HG03159 (cell line): ENCODE data around the gene ATF3.

Source experiments
- ATAC-seq: cut with Tn5 transposase; IDR thresholded peaks from one replicate; pipeline ENCODE4 v1.9.1; 2021; ENCODE audit warnings: mild to moderate bottlenecking, moderate library complexity; ENCODE audit not compliant: unreplicated experiment

Gene ATF3

DNA sequence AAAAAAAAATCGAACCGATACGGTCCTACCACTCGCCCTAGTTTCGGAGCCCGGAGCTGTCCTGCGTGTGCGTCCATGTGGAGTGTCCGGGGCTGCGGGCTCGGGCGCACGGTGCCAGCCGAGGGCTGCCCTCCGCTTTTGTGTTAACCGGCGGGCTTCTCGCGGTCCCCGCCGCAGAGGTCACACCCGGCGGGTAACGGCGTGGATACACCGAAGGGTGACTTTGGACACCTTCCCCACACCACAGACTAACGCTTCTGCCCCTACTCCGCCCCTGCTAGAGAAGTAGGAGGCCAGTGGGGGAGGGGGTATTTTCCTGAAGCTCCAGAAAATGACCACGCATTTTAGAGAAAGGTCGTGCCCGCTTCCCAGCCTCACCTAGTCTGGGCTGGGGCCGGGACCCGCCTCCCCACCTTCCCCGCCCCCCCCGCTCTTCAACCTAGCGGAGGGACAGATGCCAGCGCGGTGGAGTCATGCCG lies 609 bp upstream of the ATF3 start:
- ATAC-seq: no peak

DNA sequence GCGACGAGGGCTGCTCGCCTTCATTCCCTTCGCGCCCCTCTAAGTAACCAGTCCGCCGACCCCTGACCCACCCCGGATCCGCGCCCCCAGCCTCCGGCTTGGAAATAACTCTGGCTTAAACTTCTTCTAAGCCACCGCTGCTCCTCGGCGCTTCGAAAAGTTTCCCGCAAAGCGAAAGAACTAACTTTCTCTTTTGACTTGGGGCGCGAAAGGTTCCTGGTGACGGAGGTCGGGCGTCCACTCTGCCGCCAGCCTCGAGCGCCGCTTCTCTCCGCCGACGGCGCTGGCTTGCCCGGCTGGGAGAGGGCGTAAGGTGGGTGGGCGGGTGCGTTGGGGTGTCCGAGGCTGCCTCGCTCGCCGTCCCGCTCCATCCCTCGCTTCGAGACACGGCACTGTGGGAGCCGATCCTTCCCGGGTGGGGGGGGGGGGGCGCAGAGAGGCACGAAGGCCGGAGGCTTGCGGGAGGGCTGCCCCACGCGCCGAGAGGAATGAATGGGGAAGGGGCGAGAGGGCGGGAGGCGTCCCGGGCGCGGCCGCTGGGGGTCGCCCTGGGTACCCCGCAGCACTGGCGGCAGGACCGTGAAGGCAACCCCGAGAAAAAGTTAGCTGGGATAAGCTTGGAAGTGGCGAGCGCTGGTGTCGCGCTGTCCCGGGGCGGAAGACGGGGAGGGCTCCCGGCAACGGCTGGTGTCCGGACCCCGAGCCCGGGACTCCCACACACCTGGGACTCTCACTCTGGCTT lies 569 bp downstream of the ATF3 start:
- peak; percentile 17 for ATAC-seq

DNA sequence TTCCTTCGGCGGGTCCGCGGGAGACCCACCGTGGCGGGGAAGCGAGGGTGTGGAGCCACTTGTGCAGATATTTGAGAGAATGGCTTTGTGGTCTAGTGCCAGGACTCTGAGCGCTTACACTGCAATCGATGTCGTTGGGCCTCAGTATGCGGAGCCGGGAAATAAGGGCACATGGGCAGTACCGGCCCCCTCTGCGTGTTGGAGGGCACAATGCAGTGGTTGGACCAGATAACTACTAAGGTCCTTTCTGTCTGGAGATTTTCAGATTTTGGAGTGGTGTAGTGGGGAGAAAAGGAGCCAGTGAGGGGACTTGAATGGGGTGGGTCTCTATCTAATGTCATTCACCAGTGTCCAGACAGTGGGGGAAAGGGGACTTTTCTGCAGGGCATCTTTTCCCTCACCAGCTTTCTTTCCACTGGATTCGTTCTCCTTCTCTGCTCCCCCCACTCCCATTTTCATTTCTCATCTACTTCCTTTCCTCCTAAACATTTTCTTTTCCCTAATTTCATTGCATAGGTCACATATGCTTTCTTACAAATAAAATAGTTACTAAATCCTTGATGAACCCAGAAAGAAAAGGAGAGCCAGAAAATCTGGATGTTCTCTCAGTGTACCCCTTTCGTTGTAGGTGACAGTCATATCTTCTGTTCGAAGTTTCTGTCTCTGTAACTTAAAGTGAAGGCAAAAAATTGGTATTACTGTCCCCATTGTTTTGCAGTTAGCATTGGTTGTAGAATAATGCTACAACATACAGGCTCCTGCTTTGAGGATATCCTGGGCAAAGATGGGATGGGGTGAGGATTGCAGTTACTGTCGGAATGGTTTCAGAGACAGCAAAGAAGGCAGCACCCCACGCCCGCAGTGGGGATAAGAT lies 1.4 kb downstream of the ATF3 start:
- no peak for ATAC-seq

DNA sequence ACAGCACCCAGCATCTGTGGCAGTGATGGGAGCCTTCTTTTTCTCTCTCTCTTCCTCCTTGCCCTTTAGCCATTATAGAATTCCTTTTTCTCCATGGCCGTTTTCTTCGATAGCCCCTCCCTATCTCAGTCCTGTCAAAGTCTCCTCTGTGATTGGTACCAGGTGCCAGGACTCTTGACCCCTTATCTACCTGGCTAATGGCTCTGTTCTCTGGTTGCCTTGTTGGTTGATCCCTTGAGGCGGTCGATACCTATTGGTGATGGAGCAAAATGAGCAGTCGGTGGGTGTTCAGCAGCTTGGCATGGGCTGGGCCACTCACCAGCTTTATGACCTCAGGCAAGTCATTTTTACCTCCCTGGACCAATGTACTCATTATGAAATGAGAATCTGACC lies 2.0 kb downstream of the ATF3 start:
- no peak for ATAC-seq

DNA sequence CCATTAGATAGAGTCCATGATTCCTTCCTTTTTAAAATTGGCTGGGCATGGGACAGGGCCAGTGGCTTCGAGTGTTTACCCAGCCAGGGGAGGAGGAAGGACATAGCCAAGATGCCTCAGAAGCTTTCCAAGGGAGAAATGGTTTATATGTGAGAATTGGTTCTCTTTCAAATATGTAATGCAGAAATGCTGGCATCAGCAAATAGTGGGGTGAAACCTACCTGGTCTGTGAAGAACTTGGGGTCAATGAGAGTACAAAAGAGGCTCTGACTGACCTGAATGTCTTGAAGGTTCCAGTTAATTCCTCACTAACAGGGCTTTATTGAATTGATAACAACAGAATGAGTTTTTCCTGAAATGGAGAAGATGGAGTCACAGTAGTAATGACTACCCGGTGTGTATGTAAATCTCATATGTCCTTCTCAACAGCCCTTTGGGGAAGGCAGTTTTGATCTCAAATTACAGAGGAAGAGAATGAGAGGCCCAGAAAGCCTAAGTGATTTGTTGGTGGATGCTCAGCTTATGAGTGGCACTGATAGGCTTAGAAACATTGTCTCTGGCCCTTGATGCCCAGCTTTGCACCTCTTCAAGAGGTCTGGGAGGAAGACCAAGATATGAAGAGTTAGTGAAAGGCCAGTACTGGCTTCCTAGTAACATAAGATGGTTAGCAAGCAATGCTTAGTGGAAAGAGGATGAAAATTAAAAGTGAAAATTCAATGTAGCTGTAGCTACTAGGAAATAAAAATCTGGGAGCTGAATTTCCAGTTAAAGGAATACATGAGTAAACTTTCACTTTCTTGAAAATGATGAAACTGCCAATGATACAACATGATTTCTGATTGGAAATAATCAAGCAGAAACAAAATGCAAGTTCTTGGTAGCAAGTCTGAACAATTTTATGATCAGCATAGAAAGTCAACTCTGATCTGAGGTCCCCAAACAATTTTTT lies 2.7 kb downstream of the ATF3 start:
- ATAC-seq: no peak

DNA sequence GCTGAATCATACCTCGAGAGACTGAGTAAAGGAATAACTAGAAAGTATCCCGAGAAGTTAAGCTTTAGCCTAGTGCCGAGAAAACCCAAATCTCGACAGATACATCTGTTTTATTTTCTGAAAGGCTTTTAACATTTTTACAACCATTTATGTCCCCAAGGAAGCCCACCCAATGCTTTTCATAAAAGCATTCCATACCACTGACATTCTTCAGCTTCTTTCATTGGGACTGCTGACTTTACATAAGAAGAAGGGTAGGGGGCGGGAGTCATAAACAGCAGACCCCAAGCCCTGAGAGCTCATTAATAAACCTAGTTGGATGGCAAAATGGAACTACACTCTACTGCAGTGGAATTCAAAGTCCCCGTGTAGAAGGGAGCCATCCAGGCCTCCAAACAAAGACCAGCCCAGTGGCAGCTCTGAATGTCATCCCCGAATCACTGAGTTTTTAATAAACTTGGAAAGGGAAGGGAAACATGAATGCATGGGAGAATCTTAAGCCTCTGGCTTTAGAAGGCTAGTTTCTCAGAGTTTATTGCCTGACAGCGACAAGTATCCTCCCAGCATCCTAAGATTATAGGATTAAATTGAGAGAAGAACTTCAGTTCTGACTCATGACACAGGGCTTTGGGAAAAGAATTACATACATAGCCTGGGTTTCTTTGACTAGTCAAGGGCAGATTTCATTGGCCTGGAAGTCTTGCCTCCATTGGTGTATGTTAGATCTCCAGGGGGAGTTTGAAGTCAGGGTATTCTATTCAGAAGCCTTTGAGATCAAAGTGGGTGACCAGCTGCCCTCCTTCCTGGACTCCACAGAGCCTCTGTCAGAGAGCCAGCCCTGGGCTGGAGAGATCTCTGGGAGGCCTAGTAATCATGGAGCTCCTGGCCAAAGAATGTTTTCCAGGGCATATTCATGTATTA lies 3.7 kb downstream of the ATF3 start:
- ATAC-seq: no peak

DNA sequence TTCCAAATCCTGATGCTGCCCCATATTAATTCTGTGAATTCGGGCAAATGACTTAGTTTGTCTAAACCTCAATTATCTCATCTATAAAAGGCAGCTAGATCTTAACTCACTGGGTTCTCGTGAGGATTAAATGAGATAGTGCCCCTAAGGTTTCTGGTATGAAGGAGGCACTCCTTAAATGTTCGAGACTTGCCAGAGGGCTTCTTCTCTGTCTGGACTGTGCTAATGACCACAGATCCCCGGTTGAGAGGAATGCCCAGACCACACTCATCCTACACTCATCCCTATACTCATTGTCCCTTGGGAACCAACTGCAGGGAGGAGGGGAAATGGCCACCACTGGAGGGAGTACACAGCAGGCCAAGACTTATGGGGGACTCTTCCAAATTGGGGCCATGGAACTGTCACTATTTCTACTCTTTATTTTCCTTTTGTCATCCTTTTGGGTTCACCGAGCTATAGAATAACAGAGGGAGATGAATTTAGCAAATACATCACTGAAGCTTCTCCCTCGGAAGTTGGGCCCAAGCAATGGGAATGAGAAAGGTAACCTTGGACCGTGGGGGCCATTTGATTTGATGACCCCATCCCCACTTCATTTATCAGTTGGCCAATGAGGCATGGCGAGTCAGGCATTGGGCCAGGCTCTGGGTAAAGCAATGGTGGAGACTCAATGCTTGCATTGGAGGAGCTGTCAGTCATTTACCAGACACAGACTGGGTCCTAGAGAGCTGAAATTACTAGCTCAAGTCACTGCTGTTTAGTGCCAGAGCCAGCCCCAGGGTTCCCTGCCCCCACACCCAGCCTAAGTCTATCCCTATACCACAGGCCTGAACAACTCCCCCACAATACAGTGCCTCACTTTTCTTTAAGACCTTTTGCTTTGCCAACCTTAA lies 5.1 kb downstream of the ATF3 start:
- no peak for ATAC-seq

DNA sequence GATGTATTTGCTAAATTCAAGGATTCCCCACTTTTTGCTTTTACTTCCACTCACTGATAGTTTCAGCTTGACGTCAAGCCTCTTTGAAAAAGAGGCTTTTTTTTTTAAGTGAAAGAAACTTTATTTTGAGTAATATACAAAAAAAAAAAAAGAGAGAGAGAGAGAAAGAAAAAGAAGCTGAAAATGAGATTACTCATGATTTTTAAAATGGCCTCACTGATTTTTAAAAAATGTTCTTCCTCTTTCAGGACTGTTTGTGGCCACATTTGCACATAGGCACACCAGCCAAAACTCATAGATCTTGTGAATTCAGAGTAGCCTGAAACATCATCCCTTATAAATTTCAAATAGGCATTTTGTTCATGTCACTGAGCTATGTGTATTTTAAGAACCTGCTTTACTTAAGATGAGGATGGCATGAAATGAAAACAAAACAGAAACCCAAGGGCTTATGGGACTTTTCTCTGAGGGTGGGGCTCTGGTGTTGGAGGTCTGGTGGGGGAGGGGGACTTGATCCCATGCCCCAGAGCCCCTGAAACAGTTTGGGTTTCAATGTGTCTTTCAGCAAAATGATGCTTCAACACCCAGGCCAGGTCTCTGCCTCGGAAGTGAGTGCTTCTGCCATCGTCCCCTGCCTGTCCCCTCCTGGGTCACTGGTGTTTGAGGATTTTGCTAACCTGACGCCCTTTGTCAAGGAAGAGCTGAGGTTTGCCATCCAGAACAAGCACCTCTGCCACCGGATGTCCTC lies 6.1 kb downstream of the ATF3 start:
- no peak for ATAC-seq

DNA sequence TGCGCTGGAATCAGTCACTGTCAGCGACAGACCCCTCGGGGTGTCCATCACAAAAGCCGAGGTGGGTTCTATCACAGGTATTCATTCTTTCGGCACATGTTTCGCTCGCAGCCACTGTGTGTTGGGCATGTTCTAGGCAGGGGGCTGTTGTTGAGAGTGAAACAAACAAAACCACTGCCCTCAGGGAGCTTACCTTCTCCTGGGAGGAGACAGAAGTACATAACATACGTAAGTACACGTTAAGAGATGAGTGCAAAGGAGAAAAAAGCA lies 6.6 kb downstream of the ATF3 start:
- ATAC-seq: no peak

DNA sequence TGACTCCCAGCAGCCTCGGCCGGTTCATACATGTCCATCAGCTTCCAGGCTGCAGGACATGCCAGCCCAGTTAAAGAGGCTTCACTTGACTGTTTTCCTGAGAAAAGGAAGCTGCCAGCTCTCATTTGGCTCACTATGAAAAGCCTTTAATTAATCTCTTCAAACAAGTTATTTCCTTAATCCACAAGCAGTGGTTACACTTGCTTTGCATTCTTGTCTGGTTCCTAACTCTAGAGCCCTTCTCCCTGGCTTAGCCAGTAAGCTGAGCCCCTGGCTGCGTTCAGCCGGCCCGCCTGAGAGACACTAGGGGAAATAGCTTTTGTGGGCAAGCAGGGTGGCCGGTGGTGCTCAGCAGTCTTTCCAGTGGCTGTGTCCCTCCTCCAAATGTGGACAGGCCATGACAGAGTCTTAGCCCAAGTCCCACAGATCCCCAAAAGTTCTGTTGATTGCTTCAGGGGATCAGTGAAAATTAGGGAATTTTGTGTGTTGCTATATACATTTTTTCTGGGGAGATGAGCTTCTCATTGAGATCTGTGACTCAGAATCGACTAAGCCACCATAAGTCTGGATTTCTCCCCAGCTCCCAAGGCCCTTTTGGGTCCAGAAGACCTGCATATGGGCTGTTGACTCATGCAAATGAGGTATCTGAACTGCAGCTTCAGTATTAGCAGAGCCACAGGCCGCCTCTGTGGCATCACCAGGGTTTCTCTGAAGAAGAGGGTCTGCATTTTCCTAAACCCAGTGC lies 10.1 kb downstream of the ATF3 start:
- no peak for ATAC-seq

DNA sequence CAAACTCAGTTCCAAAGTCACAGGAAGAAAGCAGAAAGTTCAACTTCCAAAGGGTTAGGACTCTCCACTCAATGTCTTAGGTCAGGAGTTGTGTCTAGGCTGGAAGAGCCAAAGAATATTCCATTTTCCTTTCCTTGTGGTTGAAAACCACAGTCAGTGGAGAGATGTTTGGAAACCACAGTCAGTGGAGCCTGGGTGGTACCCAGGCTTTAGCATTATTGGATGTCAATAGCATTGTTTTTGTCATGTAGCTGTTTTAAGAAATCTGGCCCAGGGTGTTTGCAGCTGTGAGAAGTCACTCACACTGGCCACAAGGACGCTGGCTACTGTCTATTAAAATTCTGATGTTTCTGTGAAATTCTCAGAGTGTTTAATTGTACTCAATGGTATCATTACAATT lies 11.7 kb downstream of the ATF3 start:
- no peak for ATAC-seq

DNA sequence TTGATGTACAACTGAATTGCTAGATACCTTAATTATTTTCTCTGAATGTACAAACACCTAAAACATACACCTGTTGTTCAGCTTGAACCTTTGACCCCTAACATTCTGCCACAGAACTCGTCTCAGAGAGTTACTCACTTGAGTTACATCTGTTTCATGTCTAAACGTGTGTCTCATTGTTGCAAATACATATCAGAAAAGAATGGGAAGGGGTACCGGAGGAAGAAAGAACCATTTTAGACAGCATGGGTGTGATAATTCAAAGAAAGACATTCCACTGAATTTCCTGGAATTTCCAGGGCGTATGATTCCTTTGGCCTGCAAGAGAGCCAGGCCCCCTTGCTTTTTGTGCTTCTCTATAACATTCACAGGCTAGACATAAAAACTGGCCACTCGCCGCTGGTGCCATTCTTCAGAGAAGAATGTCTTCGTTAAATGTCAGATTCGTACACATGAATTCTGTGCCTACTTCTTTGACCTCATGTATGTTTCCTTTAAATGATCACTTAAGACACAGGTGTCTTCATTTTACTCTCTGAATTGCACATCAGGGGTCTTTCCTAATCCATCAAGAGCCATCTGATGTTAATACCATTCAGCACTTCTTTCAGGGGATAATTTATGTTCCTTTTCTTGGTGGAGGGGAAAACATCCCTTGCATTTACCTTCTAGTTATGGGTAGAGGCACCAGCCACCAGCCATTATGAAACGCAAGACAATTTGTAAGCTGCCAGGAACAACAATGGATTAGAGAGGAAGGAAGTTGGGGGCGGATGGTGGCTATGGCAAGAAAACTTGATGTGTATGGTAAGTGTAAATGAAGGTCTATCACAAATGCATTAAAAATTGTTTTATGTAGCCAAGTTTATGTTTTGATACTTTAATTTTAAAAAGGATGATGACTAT lies 12.7 kb downstream of the ATF3 start:
- ATAC-seq: no peak

DNA sequence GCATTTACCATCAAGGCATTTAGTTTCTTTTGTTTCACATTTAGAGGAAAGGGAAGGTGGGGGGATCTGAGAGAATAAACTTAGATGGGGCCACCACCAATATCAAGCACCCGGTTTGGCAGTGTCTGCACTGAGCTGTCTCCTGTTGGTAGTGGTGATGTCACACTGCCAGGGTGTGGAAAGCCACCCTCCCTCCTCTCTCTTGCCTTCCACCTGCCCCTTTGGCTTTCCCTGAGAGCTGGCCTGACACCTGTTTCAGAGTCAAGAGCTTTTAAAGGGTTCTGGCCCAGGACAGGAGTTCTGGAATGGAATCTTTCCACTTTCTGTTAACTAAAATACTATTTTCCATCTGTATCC lies 13.4 kb downstream of the ATF3 start:
- no peak for ATAC-seq

DNA sequence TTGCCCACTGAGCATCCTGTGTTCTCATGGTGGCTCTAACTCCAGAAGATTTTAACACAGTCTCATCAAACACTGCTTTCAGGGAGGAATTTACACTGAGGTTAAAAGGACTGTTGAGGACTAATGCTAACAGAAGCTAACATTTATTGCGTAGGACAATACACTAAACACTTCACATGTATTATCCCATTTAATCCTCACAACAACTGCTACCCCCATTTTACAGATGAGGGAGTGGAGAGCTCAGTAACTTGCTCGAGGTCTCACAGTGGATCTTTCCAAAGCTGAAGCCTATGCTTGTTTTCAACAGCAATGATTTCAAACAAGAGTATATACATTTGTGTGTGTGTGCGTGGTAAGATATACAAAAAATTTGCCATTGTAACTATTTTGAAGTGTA lies 13.9 kb downstream of the ATF3 start:
- ATAC-seq: no peak

DNA sequence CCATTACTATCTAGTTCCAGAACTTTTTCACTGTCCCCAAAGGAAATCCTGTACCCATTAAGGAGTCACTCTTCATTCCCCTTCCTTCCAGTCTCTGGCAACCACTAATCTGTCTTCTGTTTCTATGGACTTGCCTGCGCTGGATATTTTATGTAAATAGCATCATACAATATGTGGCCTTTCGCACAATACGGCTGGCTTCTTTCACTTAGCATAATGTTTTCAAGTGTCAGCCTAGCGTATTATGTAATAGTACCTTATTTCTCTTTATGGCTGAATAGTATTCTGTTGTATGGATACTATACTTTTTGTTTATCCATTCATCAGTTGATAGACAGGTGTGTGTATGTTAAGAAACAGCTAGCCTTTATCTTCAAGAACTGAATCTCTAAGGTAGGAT lies 14.3 kb downstream of the ATF3 start:
- ATAC-seq: no peak

DNA sequence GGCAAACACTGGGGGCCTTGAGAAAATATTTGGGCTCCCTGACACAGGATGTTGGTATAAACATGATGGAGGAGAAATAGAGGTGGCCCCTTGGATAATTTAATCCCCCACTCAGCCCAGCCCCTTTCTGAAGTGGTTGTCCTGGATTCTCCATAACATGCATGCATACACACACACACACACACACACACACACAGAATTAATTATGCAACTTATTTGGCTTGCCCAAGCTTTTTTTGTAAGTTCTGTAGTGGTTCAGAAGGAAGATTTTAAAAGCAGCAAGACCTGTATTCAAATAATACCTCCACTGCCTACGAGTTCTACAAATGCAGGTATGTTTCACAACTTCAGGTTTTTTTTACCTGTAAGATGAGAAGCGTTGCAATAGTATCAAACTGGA lies 15.0 kb downstream of the ATF3 start:
- ATAC-seq: no peak

DNA sequence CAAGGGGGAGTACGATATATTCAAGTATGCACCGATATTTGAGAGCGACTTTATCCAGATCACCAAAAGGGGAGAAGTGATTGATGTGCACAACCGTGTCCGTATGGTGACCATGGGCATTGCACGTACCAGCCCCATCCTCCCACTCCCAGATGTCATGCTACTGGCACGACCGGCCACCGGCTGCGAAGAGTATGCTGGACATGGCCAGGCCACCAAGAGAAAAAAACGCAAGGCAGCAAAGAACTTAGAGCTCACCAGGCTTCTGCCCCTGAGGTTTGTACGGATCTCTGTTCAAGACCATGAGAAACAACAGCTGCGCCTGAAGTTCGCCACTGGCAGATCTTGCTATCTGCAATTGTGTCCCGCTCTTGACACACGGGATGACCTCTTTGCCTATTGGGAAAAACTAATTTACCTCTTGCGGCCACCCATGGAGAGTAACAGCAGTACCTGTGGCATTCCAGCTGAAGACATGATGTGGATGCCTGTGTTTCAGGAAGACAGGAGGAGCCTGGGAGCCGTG lies 16.5 kb downstream of the ATF3 start:
- no peak for ATAC-seq
